Uterus (tissue), 2 donors: ENCODE measurements around the gene HAAO.

Source experiments
- CTCF ChIP-seq, 4 experiments: fragments of 200-600 bp in 2 of 4; fragments of 450-650 bp in 2 of 4; sonication (generic) in 2 of 4; IDR thresholded peaks; one replicate each; pipeline ENCODE4 v1.5.1; 2016 to 2019; ENCODE audit warnings: antibody characterized with exemption in 4 of 4, mild to moderate bottlenecking in 2 of 4, moderate library complexity in 1 of 4
- POLR2A ChIP-seq, 2 donors: fragments of 450-650 bp; IDR thresholded peaks; one replicate each; pipeline ENCODE4 v1.6.1; 2016; ENCODE audit warnings: antibody characterized with exemption in 2 of 2, mild to moderate bottlenecking in 1 of 2, moderate library complexity in 1 of 2

DNA sequence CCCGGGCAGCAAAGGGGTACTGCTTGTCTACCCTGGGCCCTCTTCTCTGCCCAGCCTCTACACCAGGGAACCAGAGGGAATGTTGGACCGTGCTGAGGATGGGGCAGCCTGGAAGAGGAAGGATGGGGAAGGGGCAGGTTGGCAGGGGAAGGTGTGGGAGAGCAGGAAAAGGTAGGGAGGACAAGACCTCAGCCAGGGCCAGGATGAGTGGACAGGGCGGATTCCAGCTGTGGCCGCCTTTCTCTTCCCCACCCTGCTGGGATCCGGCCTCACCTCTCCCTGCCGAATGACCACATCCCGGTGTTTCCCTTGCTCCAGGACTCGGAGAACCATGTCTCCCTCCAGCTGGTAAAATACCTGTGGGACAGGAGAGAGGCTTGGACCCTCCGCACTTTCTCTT is 8.9 kb downstream of the HAAO start:
- TF ChIP-seq CTCF (IDR thresholded peaks at IDR 0.05) (no peak), POLR2A (IDR thresholded peaks at IDR 0.05) (no peak)
